HS-5 (cell line): Measurements from ENCODE around the gene SCT.

ENCODE experiments used
- DNase-seq: peaks from one replicate; pipeline ENCODE4 v3.0.0-alpha.2; 2012; ENCODE audit warnings: low read depth

Gene SCT

GRCh38 chr11:610146-610801 lies 16.7 kb downstream of the SCT start:
- DNase-seq = no peak

GRCh38 chr11:609341-609811 lies 17.6 kb downstream of the SCT start:
- no peak for DNase-seq

- DNase-seq = no peak
Observed at GRCh38 chr11:608791-609251, 18.2 kb downstream of the SCT start.

GRCh38 chr11:607971-608659 lies 18.9 kb downstream of the SCT start:
- no peak for DNase-seq

- no peak for DNase-seq
Observed at GRCh38 chr11:607020-607780, 19.8 kb downstream of the SCT start.

- DNase-seq = no peak
Observed at GRCh38 chr11:606245-606644, 20.7 kb downstream of the SCT start.

GRCh38 chr11:605286-606129 lies 21.5 kb downstream of the SCT start:
- no peak for DNase-seq

- no peak for DNase-seq
Observed at GRCh38 chr11:603154-603553, 23.8 kb downstream of the SCT start.

- no peak for DNase-seq
Observed at GRCh38 chr11:601573-602245, 25.3 kb downstream of the SCT start.

- no peak for DNase-seq
Observed at GRCh38 chr11:598005-598680, 28.8 kb downstream of the SCT start.

- DNase-seq = no peak
Observed at GRCh38 chr11:597166-597725, 29.7 kb downstream of the SCT start.

GRCh38 chr11:596374-596773 lies 30.6 kb downstream of the SCT start:
- DNase-seq = no peak

- DNase-seq = no peak
Observed at GRCh38 chr11:595400-595799, 31.6 kb downstream of the SCT start.

- DNase-seq = no peak
Observed at GRCh38 chr11:593347-593746, 33.6 kb downstream of the SCT start.

- no peak for DNase-seq
Observed at GRCh38 chr11:592918-593317, 34.1 kb downstream of the SCT start.

GRCh38 chr11:592501-592900 lies 34.5 kb downstream of the SCT start:
- no peak for DNase-seq

- DNase-seq = no peak
Observed at GRCh38 chr11:590997-591396, 36.0 kb downstream of the SCT start.

- no peak for DNase-seq
Observed at GRCh38 chr11:589798-590197, 37.2 kb downstream of the SCT start.

GRCh38 chr11:587978-588380 lies 39.0 kb downstream of the SCT start:
- no peak for DNase-seq

GRCh38 chr11:587546-587945 lies 39.4 kb downstream of the SCT start:
- no peak for DNase-seq
